ENCODE data around the gene RINT1.

The RINT1 gene

GRCh38 chr7:105493196-105493922, 38.6 kb upstream of the RINT1 start:
- Histone ChIP-seq H3F3A (ENCODE audit: insufficient read depth, low read length) (no peaks in the 10 kb centered on the region), H3K9ac (ENCODE audit: low read length) (no peak overlapping the region), H3K36me3 (replicated peaks; ENCODE audit: insufficient read depth, low read length) (no peaks in the 10 kb centered on the region), H3K4me3 (ENCODE audit: low read length) (no peak overlapping the region), H2AFZ (ENCODE audit: low read length) (no peak overlapping the region), H3K27ac (ENCODE audit: low read length) (no peak overlapping the region), H3K9me2 (replicated peaks; ENCODE audit: insufficient read depth, low read length) (no peaks in the 10 kb centered on the region), H3K4me1 (ENCODE audit: low read length) (no peaks in the 10 kb centered on the region), H3K4me2 (ENCODE audit: low read depth, low read length) (no peak overlapping the region), H3K79me2 (ENCODE audit: low read length) (no peaks in the 10 kb centered on the region), H3K27me3 (replicated peaks; ENCODE audit: insufficient read depth, low read length) (no peaks in the 10 kb centered on the region), H4K20me1 (ENCODE audit: insufficient read depth, low read length) (no peaks in the 10 kb centered on the region), H3K9me3 (replicated peaks; ENCODE audit: insufficient read depth, low read length) (no peaks in the 10 kb centered on the region)
- no peak for TF ChIP-seq EZH2phosphoT487 (IDR thresholded peaks at IDR 0.05; ENCODE audit: low read length)
- TF ChIP-seq EZH2 (optimal IDR thresholded peaks at IDR 0.05; ENCODE audit: low read depth, low read length), result no peak
- TF ChIP-seq CTCF (IDR thresholded peaks at IDR 0.05; ENCODE audit: low read length), result no peak
- DNase-seq, result no peak

GRCh38 chr7:105493923-105494315, 38.1 kb upstream of the RINT1 start:
- Histone ChIP-seq H3K4me3 (ENCODE audit: low read length) (no peak overlapping the region), H3F3A (ENCODE audit: insufficient read depth, low read length) (no peaks in the 10 kb centered on the region), H3K4me1 (ENCODE audit: low read length) (no peaks in the 10 kb centered on the region), H3K27ac (ENCODE audit: low read length) (no peak overlapping the region), H3K9ac (ENCODE audit: low read length) (no peak overlapping the region), H2AFZ (ENCODE audit: low read length) (no peak overlapping the region), H3K79me2 (ENCODE audit: low read length) (no peaks in the 10 kb centered on the region), H3K4me2 (ENCODE audit: low read depth, low read length) (no peak overlapping the region), H4K20me1 (ENCODE audit: insufficient read depth, low read length) (no peaks in the 10 kb centered on the region), H3K9me2 (replicated peaks; ENCODE audit: insufficient read depth, low read length) (no peaks in the 10 kb centered on the region), H3K9me3 (replicated peaks; ENCODE audit: insufficient read depth, low read length) (no peaks in the 10 kb centered on the region), H3K36me3 (replicated peaks; ENCODE audit: insufficient read depth, low read length) (no peaks in the 10 kb centered on the region), H3K27me3 (replicated peaks; ENCODE audit: insufficient read depth, low read length) (no peaks in the 10 kb centered on the region)
- no peak for DNase-seq
- no peak for TF ChIP-seq EZH2phosphoT487 (IDR thresholded peaks at IDR 0.05; ENCODE audit: low read length)
- no peak for TF ChIP-seq CTCF (IDR thresholded peaks at IDR 0.05; ENCODE audit: low read length)
- TF ChIP-seq EZH2 (optimal IDR thresholded peaks at IDR 0.05; ENCODE audit: low read depth, low read length), result no peak

GRCh38 chr7:105496521-105496920, 35.5 kb upstream of the RINT1 start:
- no peak for DNase-seq
- no peaks in the 10 kb centered on the region for H4K20me1 ChIP-seq (ENCODE audit: insufficient read depth, low read length)
- no peak overlapping the region for H2AFZ ChIP-seq (ENCODE audit: low read length)
- no peaks in the 10 kb centered on the region; the same call in 1 of the 2 replicates for H3K36me3 ChIP-seq (replicated peaks; ENCODE audit: insufficient read depth, low read length)
- H3K27ac ChIP-seq (ENCODE audit: low read length), result no peak overlapping the region
- TF ChIP-seq EZH2phosphoT487 (IDR thresholded peaks at IDR 0.05; ENCODE audit: low read length) (no peak), CTCF (IDR thresholded peaks at IDR 0.05; ENCODE audit: low read length) (no peak), EZH2 (optimal IDR thresholded peaks at IDR 0.05; ENCODE audit: low read depth, low read length) (no peak)
- no peaks in the 10 kb centered on the region for H3K9me2 ChIP-seq (replicated peaks; ENCODE audit: insufficient read depth, low read length)
- no peaks in the 10 kb centered on the region for H3F3A ChIP-seq (ENCODE audit: insufficient read depth, low read length)
- H3K79me2 ChIP-seq (ENCODE audit: low read length), result no peaks in the 10 kb centered on the region
- H3K4me1 ChIP-seq (ENCODE audit: low read length), result no peaks in the 10 kb centered on the region
- H3K4me2 ChIP-seq (ENCODE audit: low read depth, low read length), result no peak overlapping the region
- H3K9me3 ChIP-seq (replicated peaks; ENCODE audit: insufficient read depth, low read length), result no peaks in the 10 kb centered on the region
- no peak overlapping the region for H3K4me3 ChIP-seq (ENCODE audit: low read length)
- H3K9ac ChIP-seq (ENCODE audit: low read length), result no peak overlapping the region
- H3K27me3 ChIP-seq (replicated peaks; ENCODE audit: insufficient read depth, low read length), result no peaks in the 10 kb centered on the region
